ENCODE results near the gene SLC30A4.

SLC30A4 gene

DNA sequence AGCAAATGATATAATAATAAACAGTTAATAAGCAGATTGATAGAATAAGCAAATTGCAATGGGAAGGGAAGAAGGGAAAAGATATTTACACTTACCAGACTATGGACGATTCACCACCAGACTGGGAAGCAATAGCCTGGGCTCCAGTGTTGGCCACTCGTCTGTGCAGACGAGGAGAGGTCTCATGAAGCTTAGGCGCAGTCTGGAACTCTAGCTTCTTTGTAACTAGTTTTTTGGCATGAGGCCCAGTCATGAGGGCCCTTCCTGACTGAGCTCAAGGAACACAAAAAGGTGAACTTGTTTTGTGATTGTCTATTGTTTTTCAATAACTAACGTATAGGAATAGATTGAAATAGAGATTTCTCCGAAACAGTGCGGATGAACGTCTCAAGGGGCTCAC lies 80.9 kb downstream of the SLC30A4 start:
- no peak overlapping the region for H3K4me3 ChIP-seq (ENCODE audit: low read depth, low read length)
- TF ChIP-seq, protein P1, sequence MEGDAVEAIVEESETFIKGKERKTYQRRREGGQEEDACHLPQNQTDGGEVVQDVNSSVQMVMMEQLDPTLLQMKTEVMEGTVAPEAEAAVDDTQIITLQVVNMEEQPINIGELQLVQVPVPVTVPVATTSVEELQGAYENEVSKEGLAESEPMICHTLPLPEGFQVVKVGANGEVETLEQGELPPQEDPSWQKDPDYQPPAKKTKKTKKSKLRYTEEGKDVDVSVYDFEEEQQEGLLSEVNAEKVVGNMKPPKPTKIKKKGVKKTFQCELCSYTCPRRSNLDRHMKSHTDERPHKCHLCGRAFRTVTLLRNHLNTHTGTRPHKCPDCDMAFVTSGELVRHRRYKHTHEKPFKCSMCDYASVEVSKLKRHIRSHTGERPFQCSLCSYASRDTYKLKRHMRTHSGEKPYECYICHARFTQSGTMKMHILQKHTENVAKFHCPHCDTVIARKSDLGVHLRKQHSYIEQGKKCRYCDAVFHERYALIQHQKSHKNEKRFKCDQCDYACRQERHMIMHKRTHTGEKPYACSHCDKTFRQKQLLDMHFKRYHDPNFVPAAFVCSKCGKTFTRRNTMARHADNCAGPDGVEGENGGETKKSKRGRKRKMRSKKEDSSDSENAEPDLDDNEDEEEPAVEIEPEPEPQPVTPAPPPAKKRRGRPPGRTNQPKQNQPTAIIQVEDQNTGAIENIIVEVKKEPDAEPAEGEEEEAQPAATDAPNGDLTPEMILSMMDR (IDR thresholded peaks at IDR 0.05; ENCODE audit: low read depth, low read length): no peak

DNA sequence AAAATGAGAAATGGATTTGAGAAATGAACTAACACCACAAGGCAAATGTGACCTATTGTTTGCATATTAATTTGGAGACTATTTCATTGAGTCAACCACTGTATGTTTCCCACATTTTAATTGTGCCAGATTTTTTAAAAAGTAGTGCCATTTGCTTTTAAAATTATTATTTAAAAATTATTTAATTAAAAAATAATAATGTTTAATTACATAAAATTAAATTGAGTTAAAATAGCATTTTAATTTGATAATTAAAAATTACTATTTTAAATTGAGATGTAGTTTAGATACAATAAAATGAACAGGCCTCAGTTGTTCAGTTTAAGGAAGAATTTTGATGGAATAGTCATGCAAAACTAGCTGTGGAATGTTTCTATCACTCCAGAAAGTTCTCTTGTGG lies 81.5 kb downstream of the SLC30A4 start:
- H3K4me3 ChIP-seq (ENCODE audit: low read depth, low read length): no peak overlapping the region
- TF ChIP-seq, protein P1 (IDR thresholded peaks at IDR 0.05; ENCODE audit: low read depth, low read length): no peak

GRCh38 chr15:45439521-45440260 lies 82.9 kb downstream of the SLC30A4 start:
- TF ChIP-seq, protein P1 (IDR thresholded peaks at IDR 0.05; ENCODE audit: low read depth, low read length): no peak

GRCh38 chr15:45435124-45435903 lies 87.2 kb downstream of the SLC30A4 start:
- H3K4me3 ChIP-seq (ENCODE audit: low read depth, low read length): no peak overlapping the region
- TF ChIP-seq, protein P1 (IDR thresholded peaks at IDR 0.05; ENCODE audit: low read depth, low read length): no peak

More at GRCh38 chr15:45439521-45440260, 82.9 kb downstream of the SLC30A4 start:
- no peak overlapping the region for H3K4me3 ChIP-seq (ENCODE audit: low read depth, low read length)

GRCh38 chr15:45434078-45434567 lies 88.4 kb downstream of the SLC30A4 start:
- TF ChIP-seq, protein P1 (IDR thresholded peaks at IDR 0.05; ENCODE audit: low read depth, low read length): no peak

GRCh38 chr15:45431511-45431910 lies 91.0 kb downstream of the SLC30A4 start:
- H3K4me3 ChIP-seq (ENCODE audit: low read depth, low read length): no peak overlapping the region
- TF ChIP-seq, protein P1 (IDR thresholded peaks at IDR 0.05; ENCODE audit: low read depth, low read length): no peak

More at GRCh38 chr15:45434078-45434567, 88.4 kb downstream of the SLC30A4 start:
- no peak overlapping the region for H3K4me3 ChIP-seq (ENCODE audit: low read depth, low read length)
